Osteocyte (in vitro differentiated cells): ENCODE measurements around the gene QRFPR. TPM values are rescaled to one million over a fixed set of nuclear protein-coding genes. Genes with fewer than 3 reads are reported as not detected.

Experiments used
- DNase-seq: peaks from one replicate; pipeline ENCODE4 v3.0.0; 2021; ENCODE audit warnings: mixed read lengths; ENCODE audit not compliant: unreplicated experiment; ENCODE audit errors: extremely low spot score
- H3K27ac Mint-ChIP-seq: one replicate; pipeline ENCODE4 v1.8.0; 2021; ENCODE audit warnings: mild to moderate bottlenecking, mixed read lengths; ENCODE audit not compliant: unreplicated experiment
- H3K27me3 Mint-ChIP-seq: one replicate; pipeline ENCODE4 v1.8.0; 2021; ENCODE audit warnings: mixed read lengths; ENCODE audit not compliant: unreplicated experiment
- H3K36me3 Mint-ChIP-seq: one replicate; pipeline ENCODE4 v1.8.0; 2021; ENCODE audit warnings: mixed read lengths; ENCODE audit not compliant: unreplicated experiment
- H3K4me1 Mint-ChIP-seq: one replicate; pipeline ENCODE4 v1.8.0; 2021; ENCODE audit warnings: mixed read lengths; ENCODE audit not compliant: unreplicated experiment
- H3K4me3 Mint-ChIP-seq: one replicate; pipeline ENCODE4 v1.8.0; 2021; ENCODE audit warnings: mild to moderate bottlenecking, moderate library complexity, mixed read lengths; ENCODE audit not compliant: unreplicated experiment
- H3K9me3 Mint-ChIP-seq: one replicate; pipeline ENCODE4 v1.8.0; 2021; ENCODE audit warnings: mixed read lengths; ENCODE audit not compliant: unreplicated experiment
- CTCF ChIP-seq: fragments of 200-600 bp; sonication (generic); IDR thresholded peaks from 2 replicates; pipeline ENCODE4 v1.5.0; 2021; ENCODE audit warnings: antibody characterized with exemption, mild to moderate bottlenecking, moderate library complexity
- total RNA-seq: library from RNA; stranded (reverse); gene quantifications from 2 replicates; pipeline ENCODE4 v1.2.1, GENCODE V29; 2021

The QRFPR gene
- total RNA-seq, 1 donor from 2014 or later: not detected

- Mint-ChIP-seq H3K36me3 (no peaks in the 10 kb centered on the region), H3K4me3 (no peak overlapping the region), H3K27ac (no peak overlapping the region), H3K4me1 (no peaks in the 10 kb centered on the region), H3K27me3 (peaks cover 8% of the 10 kb centered on the region), H3K9me3 (no peaks in the 10 kb centered on the region)
- DNase-seq: no peak
- no peak for TF ChIP-seq CTCF
Measured at GRCh38 chr4:121344098-121344497, 36.7 kb downstream of the QRFPR start.

GRCh38 chr4:121340247-121340646, 40.6 kb downstream of the QRFPR start:
- DNase-seq: no peak
- H3K27me3 Mint-ChIP-seq: peaks cover 6% of the 10 kb centered on the region
- no peaks in the 10 kb centered on the region for H3K9me3 Mint-ChIP-seq
- TF ChIP-seq CTCF: no peak
- H3K36me3 Mint-ChIP-seq: no peaks in the 10 kb centered on the region
- H3K27ac Mint-ChIP-seq: no peak overlapping the region
- no peak overlapping the region for H3K4me3 Mint-ChIP-seq
- no peaks in the 10 kb centered on the region for H3K4me1 Mint-ChIP-seq

- no peak overlapping the region for H3K27ac Mint-ChIP-seq
- H3K36me3 Mint-ChIP-seq: no peaks in the 10 kb centered on the region
- no peaks in the 10 kb centered on the region for H3K4me1 Mint-ChIP-seq
- TF ChIP-seq CTCF: no peak
- no peaks in the 10 kb centered on the region for H3K9me3 Mint-ChIP-seq
- H3K27me3 Mint-ChIP-seq: peaks cover 4% of the 10 kb centered on the region
- DNase-seq: no peak
- H3K4me3 Mint-ChIP-seq: no peak overlapping the region
Measured at GRCh38 chr4:121339824-121340223, 41.0 kb downstream of the QRFPR start.

DNA sequence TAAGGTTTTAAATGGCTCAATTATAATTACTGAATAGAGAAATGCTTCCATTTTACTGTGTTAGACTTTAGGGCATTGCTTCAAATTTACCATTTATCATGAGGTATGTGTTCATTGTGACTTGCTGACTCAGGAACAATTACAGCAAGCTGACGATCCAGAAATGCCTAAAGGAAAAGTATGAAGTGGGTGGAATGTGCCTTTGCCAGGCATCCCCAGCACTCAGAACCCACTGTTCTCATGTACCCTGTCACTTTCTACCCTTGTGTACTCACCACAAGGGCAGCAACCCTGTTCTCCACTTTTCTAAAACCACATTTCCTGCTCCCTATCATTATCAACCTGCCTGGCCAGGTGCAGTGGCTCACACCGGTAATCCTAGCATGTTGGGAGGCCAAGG, 41.5 kb downstream of the QRFPR start:
- DNase-seq: no peak
- Mint-ChIP-seq H3K27me3 (no peaks in the 10 kb centered on the region), H3K9me3 (no peaks in the 10 kb centered on the region), H3K4me3 (no peak overlapping the region), H3K36me3 (no peaks in the 10 kb centered on the region), H3K4me1 (no peaks in the 10 kb centered on the region), H3K27ac (no peak overlapping the region)
- no peak for TF ChIP-seq CTCF

DNA sequence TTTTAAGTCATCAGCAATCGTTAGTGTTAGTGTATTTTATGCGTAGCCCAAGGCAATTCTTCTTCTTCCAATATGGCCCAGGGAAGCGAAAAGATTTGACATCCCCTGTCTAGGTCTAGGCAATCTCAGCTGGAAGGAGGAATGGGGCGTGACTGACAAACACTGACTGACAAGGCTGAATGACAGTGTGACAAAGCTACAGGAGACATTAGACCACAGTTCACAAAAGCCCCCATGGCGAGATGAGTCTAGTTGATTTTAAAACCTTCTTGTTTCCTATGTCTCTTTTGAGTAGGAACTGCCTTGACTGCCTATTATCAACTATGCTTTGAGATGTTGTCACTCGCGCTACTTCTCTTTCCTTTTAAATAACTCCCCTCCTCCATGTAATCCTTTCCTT, 42.3 kb downstream of the QRFPR start:
- no peak for DNase-seq
- no peaks in the 10 kb centered on the region for H3K4me1 Mint-ChIP-seq
- H3K36me3 Mint-ChIP-seq: no peaks in the 10 kb centered on the region
- H3K4me3 Mint-ChIP-seq: no peak overlapping the region
- H3K27me3 Mint-ChIP-seq: no peaks in the 10 kb centered on the region
- H3K27ac Mint-ChIP-seq: no peak overlapping the region
- no peaks in the 10 kb centered on the region for H3K9me3 Mint-ChIP-seq
- TF ChIP-seq CTCF: no peak
